NCI-H128 (cell line): ENCODE results near the gene EPS8L1.
"Not testable (repeated sequence)": the region's sequence is repeated elsewhere in the genome, so short reads cannot be mapped to it uniquely, and the experiment has no call there.

Experiments used
- DNase-seq: peaks from one replicate; lab custom pipeline; 2025; ENCODE audit not compliant: unreplicated experiment; lab: John Stamatoyannopoulos, UW

The EPS8L1 gene

GRCh38 chr19:55092423-55093318 is 17.0 kb downstream of the EPS8L1 start:
- no peak for DNase-seq

- DNase-seq = no peak
Measured at GRCh38 chr19:55094456-55095259, 19.0 kb downstream of the EPS8L1 start.

- no peak for DNase-seq
Measured at GRCh38 chr19:55095260-55096060, 19.8 kb downstream of the EPS8L1 start.

GRCh38 chr19:55096061-55096701 is 20.5 kb downstream of the EPS8L1 start:
- DNase-seq = no peak

- no peak for DNase-seq
Measured at GRCh38 chr19:55097864-55098715, 22.4 kb downstream of the EPS8L1 start.

- no peak for DNase-seq
Measured at GRCh38 chr19:55098716-55099556, 23.3 kb downstream of the EPS8L1 start.

GRCh38 chr19:55099557-55100506 is 24.2 kb downstream of the EPS8L1 start:
- no peak for DNase-seq

- DNase-seq = no peak
Measured at GRCh38 chr19:55101261-55101660, 25.6 kb downstream of the EPS8L1 start.

- DNase-seq = no peak
Measured at GRCh38 chr19:55103190-55103589, 27.5 kb downstream of the EPS8L1 start.

GRCh38 chr19:55105237-55105636 is 29.6 kb downstream of the EPS8L1 start:
- DNase-seq = no peak

- no peak for DNase-seq
Measured at GRCh38 chr19:55106591-55106990, 30.9 kb downstream of the EPS8L1 start.

- not testable (repeated sequence) for DNase-seq
Measured at GRCh38 chr19:55107252-55107651, 31.6 kb downstream of the EPS8L1 start.

- DNase-seq = no peak
Measured at GRCh38 chr19:55109527-55110291, 34.0 kb downstream of the EPS8L1 start.

- DNase-seq = no peak
Measured at GRCh38 chr19:55111238-55111831, 35.7 kb downstream of the EPS8L1 start.

GRCh38 chr19:55112246-55112776 is 36.6 kb downstream of the EPS8L1 start:
- no peak for DNase-seq

GRCh38 chr19:55112777-55113569 is 37.3 kb downstream of the EPS8L1 start:
- no peak for DNase-seq
